Pons (tissue), 1 donor: ENCODE results near the gene SAMD8.

ENCODE experiments used
- DNase-seq: peaks from one replicate; pipeline ENCODE4 v3.0.0-alpha.2; 2016; ENCODE audit warnings: low spot score

SAMD8 gene

DNA sequence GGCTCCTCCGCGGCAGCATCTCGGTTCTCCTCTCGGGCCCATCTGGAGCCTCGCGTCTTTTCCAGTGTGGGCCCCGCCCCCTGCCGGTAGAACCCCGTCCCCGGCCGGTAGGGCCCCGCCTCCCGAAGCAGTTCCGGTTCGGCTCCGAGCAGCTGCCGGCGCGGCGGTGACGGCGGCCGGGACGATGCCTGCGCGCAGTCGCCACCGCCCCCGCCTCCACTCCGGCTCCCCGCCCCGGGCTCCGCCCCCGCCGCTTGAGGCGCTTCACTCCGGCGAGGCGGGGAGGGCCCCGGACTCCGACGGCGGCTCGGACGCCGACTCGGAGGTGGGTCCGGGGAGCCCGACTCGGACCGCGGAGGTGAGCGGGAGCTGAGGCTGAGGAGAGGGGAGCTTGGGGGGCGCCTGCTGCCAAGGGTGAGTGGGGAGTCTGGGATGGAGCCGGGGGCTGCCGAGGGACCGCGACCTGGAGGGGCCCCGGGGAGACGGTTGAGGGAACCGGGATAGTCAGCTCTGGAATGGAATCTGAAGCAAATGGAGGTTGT, at the start of gene SAMD8:
Gene SAMD8 (plus strand): TSS at position 292 of the 542 bp plus-strand sequence. CDS start 38,873 bp downstream, outside the sequence.
- peak; percentile 91 for DNase-seq

GRCh38 chr10:75061709-75062505, 49.5 kb upstream of the SAMD8 start:
- DNase-seq, result no peak

GRCh38 chr10:75062506-75063299, 48.8 kb upstream of the SAMD8 start:
- no peak for DNase-seq

DNA sequence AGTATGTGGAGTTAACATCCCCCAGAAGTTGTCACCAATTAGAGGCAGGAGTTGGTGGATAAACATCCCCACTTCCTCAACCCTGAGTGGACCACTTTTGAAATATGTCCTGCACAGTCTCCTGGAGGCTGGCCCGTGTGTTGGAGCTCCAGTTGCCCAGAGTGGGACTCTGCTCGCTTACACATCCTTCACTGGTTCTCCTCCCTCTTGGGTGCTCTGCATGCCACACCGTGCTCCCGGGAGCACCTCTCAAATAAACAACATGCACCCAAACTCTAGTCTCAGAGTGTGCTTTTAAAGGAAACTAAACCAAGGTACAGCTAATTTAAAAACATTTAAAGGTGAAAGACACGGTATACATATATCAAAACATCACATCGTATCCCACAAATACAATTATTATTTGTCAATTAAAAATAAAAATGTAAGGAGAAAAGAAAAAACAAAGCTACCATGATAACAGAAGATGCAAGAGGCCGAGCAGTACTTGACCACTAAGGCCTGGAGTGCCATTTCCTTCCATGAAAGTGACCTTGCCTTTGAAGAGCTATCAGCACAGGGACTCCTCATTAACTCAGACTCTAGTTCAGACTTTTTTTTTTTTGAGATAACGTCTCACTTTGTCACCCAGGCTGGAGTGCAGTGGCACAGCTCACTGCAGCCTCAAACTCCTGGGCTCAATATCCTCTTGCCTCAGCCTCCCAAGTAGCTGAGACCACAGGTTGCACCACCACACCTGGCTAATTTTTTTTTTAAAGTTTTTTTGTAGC, 47.8 kb upstream of the SAMD8 start:
- DNase-seq, result no peak

GRCh38 chr10:75065076-75065475, 46.4 kb upstream of the SAMD8 start:
- DNase-seq, result no peak

DNA sequence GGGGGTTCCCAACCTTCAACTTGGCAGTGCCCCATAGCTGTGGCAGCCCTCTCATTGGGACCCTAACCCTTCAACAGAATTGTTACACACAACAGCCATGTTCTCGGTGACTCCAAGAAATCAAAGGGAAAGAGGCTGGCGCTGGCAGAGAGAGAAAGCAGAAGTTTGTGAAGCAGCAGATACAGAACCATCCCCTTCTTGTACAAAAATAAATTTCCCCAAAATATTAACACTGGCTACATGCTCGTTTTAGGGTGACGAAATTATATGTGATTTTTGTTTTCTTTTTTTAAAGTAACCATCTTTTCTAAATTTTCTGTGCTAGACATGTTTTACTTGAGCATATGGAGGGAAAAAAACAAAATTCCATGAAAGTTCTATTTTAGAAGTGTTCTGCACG, 45.2 kb upstream of the SAMD8 start:
- no peak for DNase-seq

GRCh38 chr10:75067272-75067671, 44.2 kb upstream of the SAMD8 start:
- DNase-seq, result no peak

GRCh38 chr10:75068523-75068922, 42.9 kb upstream of the SAMD8 start:
- no peak for DNase-seq

GRCh38 chr10:75070476-75070875, 41.0 kb upstream of the SAMD8 start:
- no peak for DNase-seq

GRCh38 chr10:75070961-75071428, 40.5 kb upstream of the SAMD8 start:
- DNase-seq, result no peak

DNA sequence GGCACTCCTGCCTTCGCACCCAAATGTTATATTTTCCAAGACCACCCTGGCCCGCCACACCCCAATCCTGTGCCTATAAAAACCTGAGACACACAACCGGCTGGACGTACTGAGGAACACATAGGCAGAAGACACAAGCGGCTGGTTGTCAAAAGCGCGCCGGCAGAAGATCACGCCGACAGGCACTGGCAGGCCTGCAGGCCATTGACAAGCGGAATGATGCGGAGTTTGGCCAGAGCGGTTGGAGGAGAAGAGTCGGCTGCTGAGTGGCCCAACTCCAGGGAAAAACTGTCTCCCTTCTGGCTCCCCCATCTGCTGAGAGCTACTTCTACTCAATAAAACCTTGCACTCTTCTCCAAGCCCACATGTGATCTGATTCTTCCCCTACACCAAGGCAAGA, 39.7 kb upstream of the SAMD8 start:
- DNase-seq, result no peak

GRCh38 chr10:75072727-75073126, 38.7 kb upstream of the SAMD8 start:
- no peak for DNase-seq

GRCh38 chr10:75073442-75073841, 38.0 kb upstream of the SAMD8 start:
- no peak for DNase-seq

DNA sequence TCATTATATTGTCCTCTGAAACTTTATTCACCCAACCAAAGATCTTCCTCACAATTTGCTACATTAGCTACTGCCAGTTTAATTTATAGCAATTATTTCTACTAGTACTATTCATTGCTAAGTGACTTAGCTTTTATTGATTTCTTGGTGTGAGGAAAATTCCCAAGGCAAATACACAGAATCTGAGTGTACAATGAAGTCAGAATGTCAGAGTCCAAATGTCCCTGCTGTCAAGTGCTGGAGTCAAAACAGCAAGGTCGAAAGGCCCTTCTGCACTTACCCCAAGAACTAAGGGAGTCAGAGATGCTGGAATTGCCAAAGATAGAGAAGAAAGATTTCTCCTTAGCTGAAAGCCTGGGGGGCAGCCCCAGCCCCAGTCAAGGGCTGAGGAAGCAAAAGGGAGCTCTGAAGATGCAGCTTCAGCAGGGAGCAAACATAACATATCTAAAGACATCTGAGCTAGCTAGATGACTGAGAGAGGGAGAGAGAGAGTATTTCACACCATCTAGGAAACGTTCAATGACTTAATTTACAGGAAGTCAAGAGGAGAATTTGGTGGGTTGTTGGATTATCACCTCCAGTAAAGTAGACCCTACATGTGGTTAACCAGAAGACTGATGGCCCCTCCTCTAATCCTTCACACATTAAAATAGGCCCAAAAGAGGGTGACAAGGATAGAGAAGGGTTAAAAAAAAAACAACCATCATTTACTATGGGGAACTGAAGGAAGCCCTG, 36.6 kb upstream of the SAMD8 start:
- DNase-seq, result no peak

DNA sequence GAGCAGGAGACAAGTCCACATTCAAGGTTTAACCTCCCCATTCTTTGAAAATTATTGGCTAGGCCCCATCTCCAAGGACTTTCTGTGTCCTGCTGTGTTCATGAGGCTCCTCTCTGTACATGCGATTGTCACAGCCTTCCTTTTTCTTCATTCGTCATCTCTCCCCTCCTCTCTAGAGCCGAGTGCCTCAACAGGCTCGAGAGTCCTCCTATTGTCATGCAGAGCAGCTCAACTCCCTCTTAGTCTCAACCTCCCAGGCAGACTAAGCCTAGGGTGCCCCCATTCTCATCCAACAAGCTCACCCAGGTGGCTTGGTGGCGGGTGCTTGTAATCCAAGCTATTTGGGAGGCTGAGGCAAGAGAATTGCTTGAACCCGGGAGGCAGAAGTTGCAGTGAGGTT, 35.1 kb upstream of the SAMD8 start:
- DNase-seq, result no peak

DNA sequence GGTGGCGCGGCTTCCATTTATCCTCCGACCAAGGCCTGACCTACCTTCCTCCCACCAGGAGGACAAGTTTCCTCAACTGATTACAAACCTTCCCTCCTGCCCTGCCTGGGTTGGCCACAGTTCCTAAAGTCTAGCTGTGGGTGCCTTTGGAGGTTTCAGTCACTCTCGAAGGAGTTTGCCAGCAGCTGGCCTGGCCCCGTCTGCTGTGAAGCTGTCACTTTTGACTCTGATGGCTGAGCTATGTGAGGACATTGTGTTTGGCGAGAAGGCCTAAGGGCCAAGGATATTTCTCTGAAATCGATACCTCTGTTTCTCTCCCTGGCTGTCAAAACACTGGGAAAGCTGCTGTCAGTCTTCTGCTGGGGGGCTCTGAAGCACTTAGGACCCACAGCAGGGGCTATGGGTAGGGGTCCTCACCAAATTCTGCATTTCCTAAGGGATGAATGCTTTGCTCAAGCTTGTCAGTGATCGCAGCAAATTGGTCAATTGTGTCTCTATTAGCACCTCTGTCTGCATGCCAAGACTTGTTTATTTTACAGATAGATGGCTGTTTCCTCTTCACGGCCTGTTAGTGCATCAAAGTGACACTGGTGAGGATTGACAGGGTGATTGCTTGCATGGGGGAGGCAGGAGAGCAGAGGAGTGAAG, 31.9 kb upstream of the SAMD8 start:
- DNase-seq, result no peak

- no peak for DNase-seq
Observed at GRCh38 chr10:75080554-75080953, 30.9 kb upstream of the SAMD8 start.

DNA sequence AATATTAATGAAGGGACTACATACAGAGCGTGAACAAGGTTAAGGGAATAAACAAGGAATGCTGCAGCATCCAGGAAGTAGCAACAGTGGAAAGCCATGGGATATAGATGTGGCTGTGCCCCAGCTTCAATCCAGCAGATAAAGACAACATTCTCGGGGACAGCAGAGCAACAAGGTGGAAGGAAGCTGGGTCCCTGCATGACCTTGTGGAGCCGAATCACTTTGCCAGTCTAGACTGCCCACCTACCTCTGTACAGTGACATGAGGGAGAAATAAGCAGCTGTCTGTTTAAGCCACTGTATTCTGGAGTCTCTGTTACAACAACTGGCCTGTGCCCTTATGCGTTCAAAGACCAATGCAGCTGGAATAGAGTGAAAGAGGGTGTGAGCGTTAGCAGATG, 30.1 kb upstream of the SAMD8 start:
- DNase-seq, result no peak

- DNase-seq, result no peak
Observed at GRCh38 chr10:75083972-75084833, 27.3 kb upstream of the SAMD8 start.

DNA sequence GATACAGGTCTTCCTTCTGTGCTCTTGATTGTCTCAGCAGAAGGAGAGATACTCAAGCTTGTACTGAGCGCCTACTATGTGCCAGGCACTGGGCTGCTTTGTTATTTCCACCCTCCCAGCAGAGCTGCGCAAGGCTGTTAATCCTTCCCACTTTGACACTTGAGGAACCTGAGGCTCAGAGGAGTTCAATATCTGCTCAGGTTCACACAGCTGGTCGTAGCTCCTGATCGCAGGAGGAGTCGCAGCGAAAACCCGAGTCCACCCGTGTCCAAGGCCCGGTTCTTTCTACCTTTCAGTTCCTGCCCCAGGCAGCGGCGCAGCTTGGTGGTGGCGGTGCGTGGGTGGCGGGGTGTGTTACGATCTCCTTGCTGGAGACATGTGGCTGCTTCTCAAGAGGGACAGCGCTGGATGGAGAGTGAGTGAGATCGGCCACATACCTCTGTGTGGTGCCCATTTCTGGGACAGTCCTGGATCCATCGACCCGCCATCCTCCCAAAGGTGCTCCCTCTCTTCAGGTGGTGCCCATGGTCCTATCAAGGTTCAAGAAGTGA, 26.5 kb upstream of the SAMD8 start:
- no peak for DNase-seq
